GM12874 (cell line): ENCODE measurements around the gene DNAH1.

ENCODE experiments used
- CTCF ChIP-seq: IDR thresholded peaks from 2 replicates; pipeline ENCODE4 v1.5.1; 2011; ENCODE audit warnings: low read depth, mild to moderate bottlenecking, control low read depth, low read length, moderate library complexity; ENCODE audit not compliant: insufficient read depth

DNAH1 gene

GRCh38 chr3:52350416-52350815 lies 34.3 kb downstream of the DNAH1 start:
- TF ChIP-seq CTCF: no peak

- TF ChIP-seq CTCF: no peak
Measured at GRCh38 chr3:52350981-52351761, 35.1 kb downstream of the DNAH1 start.

- no peak for TF ChIP-seq CTCF
Measured at GRCh38 chr3:52351762-52352368, 35.7 kb downstream of the DNAH1 start.

- TF ChIP-seq CTCF: no peak
Measured at GRCh38 chr3:52352566-52352965, 36.4 kb downstream of the DNAH1 start.

- no peak for TF ChIP-seq CTCF
Measured at GRCh38 chr3:52353291-52353855, 37.3 kb downstream of the DNAH1 start.

- TF ChIP-seq CTCF: no peak
Measured at GRCh38 chr3:52354676-52355075, 38.6 kb downstream of the DNAH1 start.

- TF ChIP-seq CTCF: no peak
Measured at GRCh38 chr3:52355526-52355925, 39.4 kb downstream of the DNAH1 start.
